HEK293 (cell line): ENCODE results near the gene TMEM145.

Experiments used
- CTCF ChIA-PET: fragments of 350-600 bp; formaldehyde crosslinking; extraction: SDS; loops from one replicate; lab custom pipeline; 2021; ENCODE audit warnings: antibody characterized with exemption; lab: Yijun Ruan, JAX
- POLR2A ChIA-PET: fragments of 300-600 bp; formaldehyde crosslinking; extraction: SDS; loops from one replicate; lab custom pipeline; 2020; ENCODE audit warnings: antibody characterized with exemption, inconsistent platforms; lab: Yijun Ruan, JAX
- H3K27ac ChIP-seq: fragments of 200-500 bp; sonication (Bioruptor generic); 2 replicates; pipeline ENCODE4 v1.5.1; 2014; ENCODE audit warnings: low read depth, low read length, control low read depth, inconsistent platforms; ENCODE audit errors: extremely low read depth
- H3K36me3 ChIP-seq, 2 experiments: fragments of 200-500 bp in 1 of 2; sonication (Bioruptor generic) in 1 of 2; 1 replicate in 1 of 2; 2 replicates in 1 of 2; pipeline ENCODE4 v1.5.1; 2014 to 2017; ENCODE audit warnings: inconsistent platforms in 2 of 2, low read length in 2 of 2; ENCODE audit not compliant: control insufficient read depth in 2 of 2, insufficient read depth in 1 of 2
- H3K4me1 ChIP-seq: fragments of 200-500 bp; sonication (Bioruptor generic); 2 replicates; pipeline ENCODE4 v1.5.1; 2014; ENCODE audit warnings: mild to moderate bottlenecking, low read length, inconsistent platforms; ENCODE audit not compliant: control insufficient read depth, insufficient read depth
- H3K4me3 ChIP-seq: 2 replicates; pipeline ENCODE4 v1.5.1; 2011; ENCODE audit warnings: low read depth, mild to moderate bottlenecking, control low read depth, low read length, moderate library complexity
- H3K9me3 ChIP-seq: fragments of 200-500 bp; sonication (Bioruptor generic); 2 replicates; pipeline ENCODE4 v1.5.1; 2014; ENCODE audit warnings: low read depth, low read length, inconsistent platforms; ENCODE audit not compliant: control insufficient read depth, insufficient read depth
- EGR2 ChIP-seq: fragments of 450-650 bp; formaldehyde crosslinking; IDR thresholded peaks from 2 replicates; pipeline ENCODE4 v1.5.1; 2016; ENCODE audit warnings: low read depth, missing biosample characterization, missing genetic modification characterization
- IKZF3 ChIP-seq: fragments of 450-650 bp; IDR thresholded peaks from 2 replicates; pipeline ENCODE4 v1.5.0; 2018; ENCODE audit warnings: missing biosample characterization, mild to moderate bottlenecking, missing genetic modification characterization, moderate library complexity
- SCRT1 ChIP-seq: fragments of 450-650 bp; formaldehyde crosslinking; IDR thresholded peaks from 2 replicates; pipeline ENCODE4 v1.5.1; 2016; ENCODE audit warnings: missing biosample characterization, missing genetic modification characterization, borderline replicate concordance
- SP7 ChIP-seq: fragments of 450-650 bp; formaldehyde crosslinking; IDR thresholded peaks from 2 replicates; pipeline ENCODE4 v1.5.1; 2016; ENCODE audit warnings: missing biosample characterization, missing genetic modification characterization
- YY1 ChIP-seq: fragments of 450-650 bp; formaldehyde crosslinking; IDR thresholded peaks from 2 replicates; pipeline ENCODE4 v1.5.1; 2018; ENCODE audit warnings: missing biosample characterization, missing genetic modification characterization
- ZNF223 ChIP-seq: fragments of 450-650 bp; formaldehyde crosslinking; IDR thresholded peaks from 2 replicates; pipeline ENCODE4 v1.5.1; 2016; ENCODE audit warnings: missing biosample characterization, missing genetic modification characterization
- ZNF23 ChIP-seq: fragments of 450-650 bp; formaldehyde crosslinking; IDR thresholded peaks from 2 replicates; pipeline ENCODE4 v1.5.1; 2016; ENCODE audit warnings: missing biosample characterization, missing genetic modification characterization, borderline replicate concordance
- ZNF48 ChIP-seq: fragments of 450-650 bp; formaldehyde crosslinking; IDR thresholded peaks from 2 replicates; pipeline ENCODE4 v1.5.1; 2016; ENCODE audit warnings: missing biosample characterization, missing genetic modification characterization
- ZNF548 ChIP-seq: fragments of 450-650 bp; formaldehyde crosslinking; IDR thresholded peaks from 2 replicates; pipeline ENCODE4 v1.5.1; 2016; ENCODE audit warnings: missing biosample characterization, missing genetic modification characterization
- ZSCAN23 ChIP-seq: fragments of 450-650 bp; formaldehyde crosslinking; IDR thresholded peaks from 2 replicates; pipeline ENCODE4 v1.5.1; 2016; ENCODE audit warnings: missing biosample characterization, missing genetic modification characterization
- TF ChIP-seq, protein P1 (sequence below): fragments of 450-650 bp; formaldehyde crosslinking; IDR thresholded peaks from 2 replicates; pipeline ENCODE4; 2016; ENCODE audit warnings: missing biosample characterization, missing genetic modification characterization
- TF ChIP-seq, protein P2 (sequence below): fragments of 450-650 bp; formaldehyde crosslinking; conservative IDR thresholded peaks from 2 replicates; pipeline ENCODE4 v1.5.1; 2016; ENCODE audit warnings: low read depth, missing biosample characterization, missing genetic modification characterization
- TF ChIP-seq, protein P3 (sequence below): fragments of 450-650 bp; formaldehyde crosslinking; IDR thresholded peaks from 2 replicates; pipeline ENCODE4 v1.5.1; 2017; ENCODE audit warnings: missing biosample characterization, missing genetic modification characterization
- TF ChIP-seq, protein P4 (sequence below): fragments of 450-650 bp; formaldehyde crosslinking; IDR thresholded peaks from 2 replicates; pipeline ENCODE4 v1.5.1; 2017; ENCODE audit warnings: missing biosample characterization, mild to moderate bottlenecking, missing genetic modification characterization, moderate library complexity

TMEM145 gene

DNA sequence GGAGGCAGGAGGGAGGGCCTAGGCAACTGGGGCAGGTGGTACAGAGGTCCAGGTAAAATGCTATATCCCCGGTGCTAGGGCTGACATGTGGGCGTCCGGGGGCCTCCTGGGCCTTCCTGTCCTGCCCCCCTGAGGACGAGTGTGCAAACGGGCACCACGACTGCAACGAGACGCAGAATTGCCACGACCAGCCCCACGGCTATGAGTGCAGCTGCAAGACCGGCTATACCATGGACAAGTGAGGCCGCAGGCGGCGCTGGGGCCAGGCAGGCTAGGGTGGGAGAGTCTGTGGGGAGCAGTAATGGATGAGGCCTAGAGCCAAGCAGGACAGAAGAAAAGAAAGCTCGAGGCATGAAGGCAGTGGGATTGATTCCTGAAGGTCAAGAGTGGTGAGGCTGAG lies 55.7 kb downstream of the TMEM145 start:
- peaks cover 37 to 39% of the 10 kb centered on the region in 2 experiments for H3K36me3 ChIP-seq
- POLR2A ChIA-PET = no interaction called here
- 0 out of 2 replicates have a peak, but pooled peaks cover 3% of the 10 kb centered on the region for H3K4me1 ChIP-seq
- CTCF ChIA-PET = no interaction called here
- no peak for TF ChIP-seq SCRT1
- TF ChIP-seq, protein P1, sequence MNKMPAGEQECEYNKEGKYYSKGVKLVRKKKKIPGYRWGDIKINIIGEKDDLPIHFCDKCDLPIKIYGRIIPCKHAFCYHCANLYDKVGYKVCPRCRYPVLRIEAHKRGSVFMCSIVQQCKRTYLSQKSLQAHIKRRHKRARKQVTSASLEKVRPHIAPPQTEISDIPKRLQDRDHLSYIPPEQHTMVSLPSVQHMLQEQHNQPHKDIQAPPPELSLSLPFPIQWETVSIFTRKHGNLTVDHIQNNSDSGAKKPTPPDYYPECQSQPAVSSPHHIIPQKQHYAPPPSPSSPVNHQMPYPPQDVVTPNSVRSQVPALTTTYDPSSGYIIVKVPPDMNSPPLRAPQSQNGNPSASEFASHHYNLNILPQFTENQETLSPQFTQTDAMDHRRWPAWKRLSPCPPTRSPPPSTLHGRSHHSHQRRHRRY (tag by site-specific recombination) = no peak
- TF ChIP-seq ZNF548 (tag by site-specific recombination) = no peak
- TF ChIP-seq, protein P2, sequence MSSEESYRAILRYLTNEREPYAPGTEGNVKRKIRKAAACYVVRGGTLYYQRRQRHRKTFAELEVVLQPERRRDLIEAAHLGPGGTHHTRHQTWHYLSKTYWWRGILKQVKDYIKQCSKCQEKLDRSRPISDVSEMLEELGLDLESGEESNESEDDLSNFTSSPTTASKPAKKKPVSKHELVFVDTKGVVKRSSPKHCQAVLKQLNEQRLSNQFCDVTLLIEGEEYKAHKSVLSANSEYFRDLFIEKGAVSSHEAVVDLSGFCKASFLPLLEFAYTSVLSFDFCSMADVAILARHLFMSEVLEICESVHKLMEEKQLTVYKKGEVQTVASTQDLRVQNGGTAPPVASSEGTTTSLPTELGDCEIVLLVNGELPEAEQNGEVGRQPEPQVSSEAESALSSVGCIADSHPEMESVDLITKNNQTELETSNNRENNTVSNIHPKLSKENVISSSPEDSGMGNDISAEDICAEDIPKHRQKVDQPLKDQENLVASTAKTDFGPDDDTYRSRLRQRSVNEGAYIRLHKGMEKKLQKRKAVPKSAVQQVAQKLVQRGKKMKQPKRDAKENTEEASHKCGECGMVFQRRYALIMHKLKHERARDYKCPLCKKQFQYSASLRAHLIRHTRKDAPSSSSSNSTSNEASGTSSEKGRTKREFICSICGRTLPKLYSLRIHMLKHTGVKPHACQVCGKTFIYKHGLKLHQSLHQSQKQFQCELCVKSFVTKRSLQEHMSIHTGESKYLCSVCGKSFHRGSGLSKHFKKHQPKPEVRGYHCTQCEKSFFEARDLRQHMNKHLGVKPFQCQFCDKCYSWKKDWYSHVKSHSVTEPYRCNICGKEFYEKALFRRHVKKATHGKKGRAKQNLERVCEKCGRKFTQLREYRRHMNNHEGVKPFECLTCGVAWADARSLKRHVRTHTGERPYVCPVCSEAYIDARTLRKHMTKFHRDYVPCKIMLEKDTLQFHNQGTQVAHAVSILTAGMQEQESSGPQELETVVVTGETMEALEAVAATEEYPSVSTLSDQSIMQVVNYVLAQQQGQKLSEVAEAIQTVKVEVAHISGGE (tag by site-specific recombination) = no peak
- TF ChIP-seq ZNF223 (tag by site-specific recombination) = no peak
- no peak for TF ChIP-seq SP7 (tag by site-specific recombination)
- TF ChIP-seq, protein P3, sequence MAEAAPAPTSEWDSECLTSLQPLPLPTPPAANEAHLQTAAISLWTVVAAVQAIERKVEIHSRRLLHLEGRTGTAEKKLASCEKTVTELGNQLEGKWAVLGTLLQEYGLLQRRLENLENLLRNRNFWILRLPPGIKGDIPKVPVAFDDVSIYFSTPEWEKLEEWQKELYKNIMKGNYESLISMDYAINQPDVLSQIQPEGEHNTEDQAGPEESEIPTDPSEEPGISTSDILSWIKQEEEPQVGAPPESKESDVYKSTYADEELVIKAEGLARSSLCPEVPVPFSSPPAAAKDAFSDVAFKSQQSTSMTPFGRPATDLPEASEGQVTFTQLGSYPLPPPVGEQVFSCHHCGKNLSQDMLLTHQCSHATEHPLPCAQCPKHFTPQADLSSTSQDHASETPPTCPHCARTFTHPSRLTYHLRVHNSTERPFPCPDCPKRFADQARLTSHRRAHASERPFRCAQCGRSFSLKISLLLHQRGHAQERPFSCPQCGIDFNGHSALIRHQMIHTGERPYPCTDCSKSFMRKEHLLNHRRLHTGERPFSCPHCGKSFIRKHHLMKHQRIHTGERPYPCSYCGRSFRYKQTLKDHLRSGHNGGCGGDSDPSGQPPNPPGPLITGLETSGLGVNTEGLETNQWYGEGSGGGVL (tag by site-specific recombination) = no peak
- no peak for TF ChIP-seq ZNF23 (tag by site-specific recombination)
- TF ChIP-seq EGR2 (tag by site-specific recombination) = no peak
- H3K4me3 ChIP-seq = no peak overlapping the region
- H3K27ac ChIP-seq = no peak overlapping the region
- H3K9me3 ChIP-seq = no peaks in the 10 kb centered on the region

DNA sequence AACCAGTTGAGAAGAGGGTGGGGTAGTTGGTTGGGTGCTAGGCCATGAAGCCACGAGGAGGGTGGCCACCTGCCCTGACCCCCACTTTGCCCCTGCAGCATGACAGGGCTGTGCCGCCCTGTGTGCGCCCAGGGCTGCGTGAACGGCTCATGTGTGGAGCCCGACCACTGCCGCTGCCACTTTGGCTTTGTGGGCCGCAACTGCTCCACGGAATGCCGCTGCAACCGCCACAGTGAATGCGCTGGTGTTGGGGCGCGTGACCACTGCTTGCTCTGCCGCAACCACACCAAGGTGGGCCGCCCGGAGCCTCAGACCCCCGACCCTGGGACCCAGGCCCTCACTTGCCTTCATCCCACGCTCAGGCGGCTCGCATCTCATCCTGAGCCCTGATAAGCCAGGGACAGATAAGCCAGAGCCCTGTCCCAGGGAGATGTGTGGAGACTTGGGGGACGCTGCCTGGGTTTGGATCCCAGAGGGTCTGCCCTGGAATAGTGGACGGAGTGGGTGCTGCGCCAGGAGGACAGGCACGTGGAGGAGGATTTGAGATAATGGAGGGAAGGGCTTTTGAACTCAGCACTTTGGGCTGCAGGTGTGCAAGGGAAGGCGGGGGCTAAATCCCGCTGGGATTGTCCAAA lies 56.4 kb downstream of the TMEM145 start:
- CTCF ChIA-PET = interaction anchor here (0.8 to 1.5 kb wide), 2 partner anchors 42 to 71 kb away, joined by 3 to 5 read pairs; no protein-coding TSS in a partner anchor
- H3K4me1 ChIP-seq = 0 out of 2 replicates have a peak, but pooled peaks cover 3% of the 10 kb centered on the region
- TF ChIP-seq ZSCAN23 (tag by site-specific recombination) (no peak), ZNF48 (tag by site-specific recombination) (no peak), IKZF3 (tag by site-specific recombination) (no peak), YY1 (tag by site-specific recombination) (no peak)
- TF ChIP-seq, protein P4, sequence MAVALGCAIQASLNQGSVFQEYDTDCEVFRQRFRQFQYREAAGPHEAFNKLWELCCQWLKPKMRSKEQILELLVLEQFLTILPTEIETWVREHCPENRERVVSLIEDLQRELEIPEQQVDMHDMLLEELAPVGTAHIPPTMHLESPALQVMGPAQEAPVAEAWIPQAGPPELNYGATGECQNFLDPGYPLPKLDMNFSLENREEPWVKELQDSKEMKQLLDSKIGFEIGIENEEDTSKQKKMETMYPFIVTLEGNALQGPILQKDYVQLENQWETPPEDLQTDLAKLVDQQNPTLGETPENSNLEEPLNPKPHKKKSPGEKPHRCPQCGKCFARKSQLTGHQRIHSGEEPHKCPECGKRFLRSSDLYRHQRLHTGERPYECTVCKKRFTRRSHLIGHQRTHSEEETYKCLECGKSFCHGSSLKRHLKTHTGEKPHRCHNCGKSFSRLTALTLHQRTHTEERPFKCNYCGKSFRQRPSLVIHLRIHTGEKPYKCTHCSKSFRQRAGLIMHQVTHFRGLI = no peak
- TF ChIP-seq, all 188 proteins: peak for 0
- Histone ChIP-seq H3K9me3 (no peaks in the 10 kb centered on the region), H3K27ac (no peak overlapping the region), H3K36me3 (peaks cover 35 to 37% of the 10 kb centered on the region in 2 experiments), H3K4me3 (no peak overlapping the region)
- POLR2A ChIA-PET = interaction anchor here (2.4 kb wide), 1 partner anchor 27 kb away, joined by 11 read pairs; no protein-coding TSS in a partner anchor
